ENCODE results near the gene TNP2. TPM values are rescaled to one million over a fixed set of nuclear protein-coding genes. Genes with fewer than 3 reads are reported as not detected.
A peak's percentile ranks its signal among the peaks of the same experiment; 100 is the strongest.

The TNP2 gene
- total and polyA plus RNA-seq, 8 donors, result not detected

DNA sequence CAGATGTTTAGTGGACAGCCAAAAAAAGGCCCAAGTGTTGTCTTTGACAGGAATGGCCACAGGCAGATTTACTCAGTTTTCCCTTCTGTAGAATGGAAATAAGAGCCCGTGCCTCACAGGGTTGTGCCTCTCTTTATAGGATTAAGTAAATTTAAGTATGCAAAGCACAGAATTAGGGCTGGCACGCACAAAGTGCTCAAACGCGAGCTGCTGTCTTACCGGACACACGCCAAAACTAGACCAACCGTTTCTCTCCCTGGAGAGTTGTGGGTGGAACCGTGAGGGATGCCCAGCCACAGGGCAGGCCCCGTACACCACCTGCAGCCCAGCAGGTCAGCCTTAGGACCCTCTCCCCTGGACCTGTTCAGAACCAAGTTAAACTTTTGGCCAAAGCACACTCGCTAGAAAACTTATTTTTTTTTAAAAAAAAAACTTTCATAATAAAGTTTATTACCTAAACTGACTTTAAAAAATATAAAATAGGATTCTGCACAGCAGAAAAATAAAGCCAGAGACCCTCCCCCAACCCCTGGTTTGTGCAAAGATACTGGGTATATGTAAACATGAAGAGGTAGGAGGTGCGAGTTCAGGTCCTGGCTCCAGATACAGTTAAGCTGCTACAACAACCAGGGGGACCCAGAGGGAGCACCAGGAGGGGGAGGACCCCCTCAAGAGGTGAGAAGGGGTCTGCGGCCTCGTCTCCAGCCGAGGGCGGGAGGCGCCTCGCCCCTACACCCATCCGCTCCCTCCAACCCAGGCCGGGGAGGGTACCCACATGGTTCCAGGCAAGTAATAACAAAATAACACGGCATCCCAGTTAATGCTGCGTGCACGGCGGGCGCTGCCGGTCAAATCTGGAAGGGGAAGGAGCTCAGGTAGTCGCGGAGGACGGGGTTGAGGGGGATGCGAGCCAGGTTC, 14.9 kb downstream of the TNP2 start:
- peaks cover 29 to 55% (median 44%) of the 10 kb centered on the region in 4 donors for H3K4me1 ChIP-seq
- WGBS, 5 donors, result 46 to 59% (median 53%) methylated on average over 28 to 29 of the region's 29 CpGs
- intact Hi-C loops (cut with DNase I; ENCODE audit: low total_unique reads), result loop anchor here (10.0 kb wide), 1 partner anchor 129 kb away; no protein-coding TSS in a partner anchor
- H3K27me3 ChIP-seq, result no peaks in the 10 kb centered on the region
- H3K36me3 ChIP-seq, result peaks cover 0 to 24% (median 0%) of the 10 kb centered on the region in 4 donors
- H3K4me3 ChIP-seq, result peak overlapping the region; percentile 61 to 89 (median 75)
- no peak for DNase-seq
- no peaks in the 10 kb centered on the region for H3K9me3 ChIP-seq
- peak overlapping the region; percentile 92 to 99 (median 98) for H3K27ac ChIP-seq
- TF ChIP-seq, protein P1, sequence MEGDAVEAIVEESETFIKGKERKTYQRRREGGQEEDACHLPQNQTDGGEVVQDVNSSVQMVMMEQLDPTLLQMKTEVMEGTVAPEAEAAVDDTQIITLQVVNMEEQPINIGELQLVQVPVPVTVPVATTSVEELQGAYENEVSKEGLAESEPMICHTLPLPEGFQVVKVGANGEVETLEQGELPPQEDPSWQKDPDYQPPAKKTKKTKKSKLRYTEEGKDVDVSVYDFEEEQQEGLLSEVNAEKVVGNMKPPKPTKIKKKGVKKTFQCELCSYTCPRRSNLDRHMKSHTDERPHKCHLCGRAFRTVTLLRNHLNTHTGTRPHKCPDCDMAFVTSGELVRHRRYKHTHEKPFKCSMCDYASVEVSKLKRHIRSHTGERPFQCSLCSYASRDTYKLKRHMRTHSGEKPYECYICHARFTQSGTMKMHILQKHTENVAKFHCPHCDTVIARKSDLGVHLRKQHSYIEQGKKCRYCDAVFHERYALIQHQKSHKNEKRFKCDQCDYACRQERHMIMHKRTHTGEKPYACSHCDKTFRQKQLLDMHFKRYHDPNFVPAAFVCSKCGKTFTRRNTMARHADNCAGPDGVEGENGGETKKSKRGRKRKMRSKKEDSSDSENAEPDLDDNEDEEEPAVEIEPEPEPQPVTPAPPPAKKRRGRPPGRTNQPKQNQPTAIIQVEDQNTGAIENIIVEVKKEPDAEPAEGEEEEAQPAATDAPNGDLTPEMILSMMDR (IDR thresholded peaks at IDR 0.05), result peak in 1 of 7 experiments; percentile 13
- no peak for TF ChIP-seq POLR2AphosphoS5 (IDR thresholded peaks at IDR 0.05)
- no peak for TF ChIP-seq POLR2A (IDR thresholded peaks at IDR 0.05)

DNA sequence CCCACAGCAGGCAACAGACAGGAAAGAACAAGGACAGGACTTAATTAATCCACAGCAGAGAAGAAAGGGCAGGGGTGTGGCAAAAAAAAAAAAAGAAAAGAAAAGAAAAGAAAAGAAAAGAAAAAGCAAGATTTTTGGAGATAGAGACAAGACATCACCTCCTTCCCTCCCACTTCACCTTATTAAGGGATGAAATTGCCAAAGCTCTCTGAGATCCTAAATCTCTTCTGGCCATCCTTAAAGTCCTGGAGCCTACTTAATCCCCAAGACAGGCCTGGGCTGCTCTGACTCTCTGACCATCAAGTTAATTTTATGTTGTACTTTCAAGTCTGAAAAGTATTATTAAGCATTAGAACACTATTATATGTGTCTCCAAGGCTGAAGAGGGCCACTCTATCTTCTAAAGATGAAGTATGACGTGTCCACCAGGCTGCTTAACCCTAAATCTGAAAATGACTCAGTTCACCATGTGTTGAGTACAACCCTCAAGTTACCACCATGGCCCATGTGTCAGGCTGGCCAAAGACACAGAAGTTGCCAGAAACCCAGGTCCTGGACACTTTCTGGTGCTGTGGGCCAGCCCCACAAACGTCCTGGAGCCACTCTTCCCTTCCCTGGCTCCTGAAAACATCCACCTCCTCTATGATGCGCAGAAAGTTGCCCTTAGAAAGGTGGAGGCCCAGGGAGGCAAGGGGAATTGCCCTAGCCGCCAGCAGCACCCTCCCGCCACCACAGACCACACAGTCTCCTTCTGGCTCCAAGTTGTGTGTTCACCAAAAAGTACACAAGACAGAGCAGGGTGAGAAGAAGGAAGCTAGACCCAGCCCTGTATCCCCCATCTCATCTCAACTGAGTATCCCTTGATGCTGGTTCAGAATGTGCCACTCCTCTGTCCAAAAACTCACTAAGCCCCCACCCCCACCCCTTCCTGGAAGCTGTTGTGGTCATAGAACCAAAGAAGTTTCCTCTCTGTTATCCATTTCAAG, 15.8 kb downstream of the TNP2 start:
- intact Hi-C loops (cut with DNase I; ENCODE audit: low total_unique reads), result loop anchor here (10.0 kb wide), 1 partner anchor 129 kb away; no protein-coding TSS in a partner anchor
- no peaks in the 10 kb centered on the region for H3K27me3 ChIP-seq
- TF ChIP-seq POLR2A (IDR thresholded peaks at IDR 0.05), result no peak
- no peak for TF ChIP-seq EP300 (IDR thresholded peaks at IDR 0.05)
- TF ChIP-seq, protein P1 (IDR thresholded peaks at IDR 0.05), result no peak
- no peak for TF ChIP-seq POLR2AphosphoS5 (IDR thresholded peaks at IDR 0.05)
- DNase-seq, result no peak
- peaks cover 23 to 45% (median 39%) of the 10 kb centered on the region in 4 donors for H3K4me1 ChIP-seq
- H3K36me3 ChIP-seq, result peaks cover 0 to 24% (median 0%) of the 10 kb centered on the region in 4 donors
- peak overlapping the region; percentile 61 to 89 (median 75) for H3K4me3 ChIP-seq
- 65 to 90% (median 77%) methylated on average over 5 of the region's 5 CpGs for WGBS, 5 donors
- H3K9me3 ChIP-seq, result no peaks in the 10 kb centered on the region
- peak overlapping the region; percentile 13 to 99 (median 59) for H3K27ac ChIP-seq

DNA sequence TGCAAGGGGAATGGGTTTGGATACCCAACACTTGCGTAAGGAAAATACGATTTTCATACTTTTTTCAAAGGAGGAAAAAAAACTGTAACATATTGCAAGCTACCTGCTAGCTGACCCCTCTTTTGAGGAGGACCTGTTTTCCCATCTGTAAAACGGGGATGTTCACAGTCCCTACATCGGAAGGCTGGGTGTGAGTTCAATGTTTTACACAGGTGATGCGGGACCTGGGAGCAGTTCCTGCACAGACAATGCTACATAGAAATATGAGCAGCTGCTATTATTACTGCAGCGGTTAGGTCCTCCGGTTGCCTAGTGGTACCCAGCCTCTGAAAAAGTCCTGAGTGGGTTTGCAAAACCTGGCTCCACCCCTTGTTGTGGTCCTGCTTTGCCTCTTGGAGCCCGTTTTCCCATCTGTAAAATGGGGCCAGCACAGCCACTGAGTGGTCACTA, 16.6 kb downstream of the TNP2 start:
- intact Hi-C loops (cut with DNase I; ENCODE audit: low total_unique reads), result loop anchor here (10.0 kb wide), 1 partner anchor 128 kb away; no protein-coding TSS in a partner anchor
- Histone ChIP-seq H3K9me3 (no peaks in the 10 kb centered on the region), H3K27me3 (no peaks in the 10 kb centered on the region), H3K36me3 (peaks cover 0 to 24% (median 0%) of the 10 kb centered on the region in 4 donors), H3K27ac (peak overlapping the region in 4 of 5 donors; percentile 13 to 99 (median 44)), H3K4me3 (peak overlapping the region in 2 of 4 donors; percentile 67 to 89), H3K4me1 (peaks cover 23 to 41% (median 36%) of the 10 kb centered on the region in 4 donors)
- TF ChIP-seq, protein P1 (IDR thresholded peaks at IDR 0.05), result no peak
- no peak for TF ChIP-seq EP300 (IDR thresholded peaks at IDR 0.05)
- TF ChIP-seq POLR2A (IDR thresholded peaks at IDR 0.05), result no peak
- no peak for TF ChIP-seq POLR2AphosphoS5 (IDR thresholded peaks at IDR 0.05)
- 87 to 90% (median 88%) methylated on average over 8 of the region's 8 CpGs for WGBS, 5 donors
- no peak for DNase-seq
